HFFc6 (cell line): Measurements from ENCODE around the gene AQP6. TPM values are rescaled to one million over a fixed set of nuclear protein-coding genes. Genes with fewer than 3 reads are reported as not detected.

Source experiments
- DNase-seq: peaks from one replicate; pipeline ENCODE4 v3.0.0-alpha.2; 2018
- H3K27ac Mint-ChIP-seq: 2 replicates; pipeline ENCODE4 v1.8.0; 2020; ENCODE audit warnings: mild to moderate bottlenecking, mixed read lengths
- H3K27me3 Mint-ChIP-seq: 2 replicates; pipeline ENCODE4 v1.8.0; 2021; ENCODE audit warnings: mild to moderate bottlenecking, moderate library complexity, mixed read lengths; ENCODE audit not compliant: insufficient read depth
- H3K36me3 Mint-ChIP-seq: 2 replicates; pipeline ENCODE4 v1.8.0; 2021; ENCODE audit warnings: low read depth, mixed read lengths
- H3K4me1 Mint-ChIP-seq: 2 replicates; pipeline ENCODE4 v1.8.0; 2020; ENCODE audit warnings: low read depth, mixed read lengths
- H3K4me3 Mint-ChIP-seq: 2 replicates; pipeline ENCODE4 v1.8.0; 2020; ENCODE audit warnings: mild to moderate bottlenecking, moderate library complexity, mixed read lengths
- H3K9me3 Mint-ChIP-seq: 2 replicates; pipeline ENCODE4 v1.8.0; 2020; ENCODE audit warnings: mild to moderate bottlenecking, mixed read lengths
- long read RNA-seq: library from polyadenylated mRNA; unstranded; transcript quantifications from one replicate; pipeline ENCODE4 v2.0.0, GENCODE V29; 2019
- total RNA-seq, 6 experiments: library from RNA; stranded (reverse); fragmentation: NEBNext Ultra II Directional; extraction: Animal tissue kit (Norgen Biotek cat#: 25700); gene quantifications; 2 replicates in 1 of 6; 3 replicates in 5 of 6; pipeline ENCODE4 v1.2.3, GENCODE V29; 2021
- TF ChIP-seq, protein P1 (sequence below): fragments of 200-600 bp; sonication (generic); IDR thresholded peaks from 2 replicates; pipeline ENCODE4 v1.5.0; 2021; ENCODE audit warnings: antibody characterized with exemption, mild to moderate bottlenecking

Gene AQP6, protein sequence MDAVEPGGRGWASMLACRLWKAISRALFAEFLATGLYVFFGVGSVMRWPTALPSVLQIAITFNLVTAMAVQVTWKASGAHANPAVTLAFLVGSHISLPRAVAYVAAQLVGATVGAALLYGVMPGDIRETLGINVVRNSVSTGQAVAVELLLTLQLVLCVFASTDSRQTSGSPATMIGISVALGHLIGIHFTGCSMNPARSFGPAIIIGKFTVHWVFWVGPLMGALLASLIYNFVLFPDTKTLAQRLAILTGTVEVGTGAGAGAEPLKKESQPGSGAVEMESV
- total RNA-seq, result not detected
- long read RNA-seq, result 0 reads

DNA sequence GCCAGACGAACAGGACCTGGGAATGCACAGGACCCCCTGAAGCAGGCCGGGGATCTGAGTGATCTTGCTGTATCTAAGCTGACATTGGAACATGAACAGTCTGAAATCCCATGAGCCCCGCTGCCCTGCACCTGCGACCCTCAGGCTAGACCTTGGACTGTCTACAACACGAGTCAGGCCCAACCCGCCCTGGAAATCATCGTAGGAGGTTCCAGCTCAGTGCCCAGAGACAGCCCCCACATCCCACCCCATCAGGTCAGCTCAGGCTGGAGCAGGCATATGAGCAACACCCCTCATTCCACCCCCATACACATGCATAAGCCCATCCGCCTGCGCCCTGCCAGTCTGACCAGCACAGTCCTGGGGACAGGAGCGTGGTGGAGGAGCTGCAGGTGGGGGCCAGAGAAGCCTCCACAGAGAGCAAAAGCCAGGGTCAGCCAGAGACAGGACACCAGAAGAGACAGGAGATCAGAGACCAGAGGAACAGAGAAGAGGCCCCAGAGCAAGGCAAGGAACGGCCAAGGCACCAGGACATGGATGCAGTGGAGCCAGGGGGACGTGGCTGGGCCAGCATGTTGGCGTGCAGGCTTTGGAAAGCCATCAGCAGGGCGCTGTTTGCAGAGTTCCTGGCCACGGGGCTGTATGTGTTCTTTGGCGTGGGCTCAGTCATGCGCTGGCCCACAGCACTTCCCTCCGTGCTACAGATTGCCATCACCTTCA lies at the start of gene AQP6:
AQP6 (plus strand) TSS at position 307 of the 720 bp plus-strand sequence; CDS start at position 534, 227 bp downstream.
- TF ChIP-seq, protein P1, sequence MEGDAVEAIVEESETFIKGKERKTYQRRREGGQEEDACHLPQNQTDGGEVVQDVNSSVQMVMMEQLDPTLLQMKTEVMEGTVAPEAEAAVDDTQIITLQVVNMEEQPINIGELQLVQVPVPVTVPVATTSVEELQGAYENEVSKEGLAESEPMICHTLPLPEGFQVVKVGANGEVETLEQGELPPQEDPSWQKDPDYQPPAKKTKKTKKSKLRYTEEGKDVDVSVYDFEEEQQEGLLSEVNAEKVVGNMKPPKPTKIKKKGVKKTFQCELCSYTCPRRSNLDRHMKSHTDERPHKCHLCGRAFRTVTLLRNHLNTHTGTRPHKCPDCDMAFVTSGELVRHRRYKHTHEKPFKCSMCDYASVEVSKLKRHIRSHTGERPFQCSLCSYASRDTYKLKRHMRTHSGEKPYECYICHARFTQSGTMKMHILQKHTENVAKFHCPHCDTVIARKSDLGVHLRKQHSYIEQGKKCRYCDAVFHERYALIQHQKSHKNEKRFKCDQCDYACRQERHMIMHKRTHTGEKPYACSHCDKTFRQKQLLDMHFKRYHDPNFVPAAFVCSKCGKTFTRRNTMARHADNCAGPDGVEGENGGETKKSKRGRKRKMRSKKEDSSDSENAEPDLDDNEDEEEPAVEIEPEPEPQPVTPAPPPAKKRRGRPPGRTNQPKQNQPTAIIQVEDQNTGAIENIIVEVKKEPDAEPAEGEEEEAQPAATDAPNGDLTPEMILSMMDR, result no peak
- DNase-seq, result no peak
- H3K4me3 Mint-ChIP-seq, result no peak within 1 kb of the TSS
- H3K9me3 Mint-ChIP-seq, result no peaks in the 10 kb centered on the region
- no peaks in the 10 kb centered on the region for H3K4me1 Mint-ChIP-seq
- no peak within 1 kb of the TSS for H3K27ac Mint-ChIP-seq
- H3K27me3 Mint-ChIP-seq, result peaks cover 4% of the 10 kb centered on the region
- H3K36me3 Mint-ChIP-seq, result no peaks in the 10 kb centered on the region

DNA sequence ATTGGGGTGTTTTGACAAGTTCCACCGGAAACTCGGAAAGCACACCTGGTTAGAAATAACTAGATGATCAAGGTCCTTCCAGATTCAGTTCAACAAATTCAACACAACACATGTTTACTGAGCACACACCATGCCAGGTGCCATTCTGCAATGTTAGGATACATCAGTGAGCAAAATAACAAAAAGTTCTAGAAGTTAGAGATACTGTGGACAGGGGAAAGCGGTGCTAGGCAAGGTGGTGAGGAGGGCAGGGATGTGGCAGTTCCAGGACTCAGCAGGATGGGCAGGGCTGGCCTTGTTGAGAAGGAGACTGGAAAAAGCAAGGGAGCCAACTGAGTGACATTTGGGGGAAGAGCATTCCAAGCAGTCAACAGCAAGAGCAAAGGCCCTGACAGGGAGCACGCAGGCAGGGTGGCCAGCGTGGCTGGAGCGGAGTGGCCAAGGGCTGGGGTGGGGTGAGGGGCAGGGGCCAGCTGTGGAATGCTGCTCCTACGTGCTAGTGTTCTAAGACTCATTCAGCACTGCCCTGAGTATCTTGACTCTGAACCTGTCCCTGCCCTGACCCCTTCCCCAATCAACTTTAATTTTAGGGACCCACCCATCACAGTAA lies 49.6 kb upstream of the AQP6 start:
- Mint-ChIP-seq H3K27ac (no peak overlapping the region), H3K27me3 (peaks cover 5% of the 10 kb centered on the region), H3K9me3 (no peaks in the 10 kb centered on the region), H3K4me1 (peaks cover 12% of the 10 kb centered on the region), H3K4me3 (no peak overlapping the region), H3K36me3 (no peaks in the 10 kb centered on the region)
- TF ChIP-seq, protein P1, result no peak
- DNase-seq, result no peak

- no peaks in the 10 kb centered on the region for H3K9me3 Mint-ChIP-seq
- no peak for DNase-seq
- no peak overlapping the region for H3K27ac Mint-ChIP-seq
Measured at GRCh38 chr12:49923880-49924556, 48.7 kb upstream of the AQP6 start.

GRCh38 chr12:49924628-49925246 lies 48.0 kb upstream of the AQP6 start:
- Mint-ChIP-seq H3K4me3 (no peak overlapping the region), H3K9me3 (no peaks in the 10 kb centered on the region), H3K27me3 (peaks cover 6% of the 10 kb centered on the region), H3K36me3 (no peaks in the 10 kb centered on the region), H3K27ac (no peak overlapping the region), H3K4me1 (peaks cover 12% of the 10 kb centered on the region)
- no peak for DNase-seq
- TF ChIP-seq, protein P1, result no peak

More at GRCh38 chr12:49923880-49924556, 48.7 kb upstream of the AQP6 start:
- peaks cover 12% of the 10 kb centered on the region for H3K4me1 Mint-ChIP-seq
- TF ChIP-seq, protein P1, result no peak
- no peaks in the 10 kb centered on the region for H3K36me3 Mint-ChIP-seq
- no peak overlapping the region for H3K4me3 Mint-ChIP-seq
- peaks cover 5% of the 10 kb centered on the region for H3K27me3 Mint-ChIP-seq
